ENCODE results near the gene PARD3. TPM values are rescaled to one million over a fixed set of nuclear protein-coding genes. Genes with fewer than 3 reads are reported as not detected.

Gene PARD3
- total and polyA plus RNA-seq, 7 donors = 20.2 to 84.4 (median 53.4) TPM

DNA sequence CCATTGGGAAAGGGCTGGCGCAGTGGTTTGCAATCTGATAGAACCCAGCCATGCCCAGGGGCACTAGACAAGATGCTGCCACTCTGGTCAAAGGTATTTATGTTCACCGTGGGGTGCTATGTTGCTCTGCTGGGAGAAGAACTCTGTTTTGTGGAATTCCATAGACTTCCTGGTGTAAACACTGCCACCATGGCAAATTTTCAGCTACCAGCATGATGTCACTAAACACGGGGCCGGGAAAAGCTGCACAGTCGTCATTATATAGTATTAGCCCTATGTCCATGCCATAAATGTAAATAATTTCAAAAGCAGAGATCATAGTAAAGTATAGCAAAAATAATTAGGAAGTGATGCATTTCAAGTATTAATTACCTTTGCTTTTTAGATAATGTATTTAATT is 500.6 kb downstream of the PARD3 start:
- Histone ChIP-seq H3K27ac (no peak overlapping the region), H3K4me3 (no peak overlapping the region), H3K4me1 (no peaks in the 10 kb centered on the region), H3K36me3 (ENCODE audit: insufficient read depth in 1 of 2, low read depth in 1 of 2) (peaks cover 0 to 16% of the 10 kb centered on the region in 2 donors), H3K9me3 (no peaks in the 10 kb centered on the region), H3K27me3 (ENCODE audit: insufficient read depth in 3 of 3, low read length in 2 of 3) (no peaks in the 10 kb centered on the region)
- ATAC-seq (no peak), DNase-seq (no peak)
- intact Hi-C loops (cut with DNase I) = no loop called here
- WGBS, 3 donors = 94 to 96% (median 95%) methylated on average over 5 of the region's 5 CpGs
- TF ChIP-seq, protein P1, sequence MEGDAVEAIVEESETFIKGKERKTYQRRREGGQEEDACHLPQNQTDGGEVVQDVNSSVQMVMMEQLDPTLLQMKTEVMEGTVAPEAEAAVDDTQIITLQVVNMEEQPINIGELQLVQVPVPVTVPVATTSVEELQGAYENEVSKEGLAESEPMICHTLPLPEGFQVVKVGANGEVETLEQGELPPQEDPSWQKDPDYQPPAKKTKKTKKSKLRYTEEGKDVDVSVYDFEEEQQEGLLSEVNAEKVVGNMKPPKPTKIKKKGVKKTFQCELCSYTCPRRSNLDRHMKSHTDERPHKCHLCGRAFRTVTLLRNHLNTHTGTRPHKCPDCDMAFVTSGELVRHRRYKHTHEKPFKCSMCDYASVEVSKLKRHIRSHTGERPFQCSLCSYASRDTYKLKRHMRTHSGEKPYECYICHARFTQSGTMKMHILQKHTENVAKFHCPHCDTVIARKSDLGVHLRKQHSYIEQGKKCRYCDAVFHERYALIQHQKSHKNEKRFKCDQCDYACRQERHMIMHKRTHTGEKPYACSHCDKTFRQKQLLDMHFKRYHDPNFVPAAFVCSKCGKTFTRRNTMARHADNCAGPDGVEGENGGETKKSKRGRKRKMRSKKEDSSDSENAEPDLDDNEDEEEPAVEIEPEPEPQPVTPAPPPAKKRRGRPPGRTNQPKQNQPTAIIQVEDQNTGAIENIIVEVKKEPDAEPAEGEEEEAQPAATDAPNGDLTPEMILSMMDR (IDR thresholded peaks at IDR 0.05) = no peak

DNA sequence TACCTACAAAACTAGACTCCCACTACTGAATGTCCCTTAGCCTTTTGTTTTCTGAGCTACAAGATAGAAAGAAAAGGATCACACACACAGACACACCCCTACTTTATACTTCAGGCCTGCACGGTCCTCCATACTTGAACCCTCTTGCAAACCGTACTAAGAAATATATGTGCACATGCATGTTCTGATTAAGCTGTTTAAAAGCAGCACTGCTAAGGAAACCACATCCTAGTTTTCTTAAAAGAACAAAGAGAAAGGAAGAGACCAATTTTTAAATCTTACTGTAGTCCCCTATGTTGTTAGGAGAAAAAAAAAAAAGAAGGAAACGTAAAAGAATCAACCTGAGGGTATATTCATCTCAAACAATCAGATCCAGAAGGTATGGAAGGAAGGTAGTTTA is 501.2 kb downstream of the PARD3 start:
- no peak overlapping the region for H3K27ac ChIP-seq
- intact Hi-C loops (cut with DNase I) = no loop called here

DNA sequence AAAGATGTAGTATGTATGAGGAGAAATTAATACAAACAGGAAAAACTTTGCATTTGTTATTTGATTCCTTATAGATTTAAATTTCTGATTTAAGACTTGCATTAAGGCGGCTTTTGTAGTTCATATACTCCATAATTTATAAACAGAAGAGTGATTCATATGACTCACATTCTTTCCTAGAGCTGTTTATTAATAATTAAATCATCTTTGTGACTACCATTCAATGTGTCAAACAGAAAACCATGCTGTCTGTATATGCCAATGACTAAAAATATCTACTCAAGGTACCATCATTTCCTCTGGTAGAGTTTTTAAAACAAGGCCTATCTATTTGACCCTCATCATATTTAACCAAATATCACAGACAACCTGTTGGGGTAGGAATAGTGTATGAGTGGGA is 501.7 kb downstream of the PARD3 start:
- Histone ChIP-seq H3K9me3 (no peaks in the 10 kb centered on the region), H3K4me3 (no peak overlapping the region), H3K27me3 (ENCODE audit: insufficient read depth in 3 of 3, low read length in 2 of 3) (no peaks in the 10 kb centered on the region), H3K36me3 (ENCODE audit: insufficient read depth in 1 of 2, low read depth in 1 of 2) (peaks cover 0 to 16% of the 10 kb centered on the region in 2 donors), H3K4me1 (no peaks in the 10 kb centered on the region), H3K27ac (no peak overlapping the region)
- ATAC-seq = peak in 3 of 4 donors; percentile 47 to 80 (median 68)
- WGBS, 3 donors = 81 to 91% (median 86%) methylated on average over 1 of the region's 1 CpG
- DNase-seq = no peak
- TF ChIP-seq, protein P1 (IDR thresholded peaks at IDR 0.05) = no peak
- intact Hi-C loops (cut with DNase I) = no loop called here

More for the DNA sequence above, 501.2 kb downstream of the PARD3 start:
- TF ChIP-seq, protein P1 (IDR thresholded peaks at IDR 0.05) = no peak
- Histone ChIP-seq H3K9me3 (no peaks in the 10 kb centered on the region), H3K4me3 (no peak overlapping the region), H3K4me1 (no peaks in the 10 kb centered on the region), H3K27me3 (ENCODE audit: insufficient read depth in 3 of 3, low read length in 2 of 3) (no peaks in the 10 kb centered on the region), H3K36me3 (ENCODE audit: insufficient read depth in 1 of 2, low read depth in 1 of 2) (peaks cover 0 to 16% of the 10 kb centered on the region in 2 donors)
- ATAC-seq (no peak), DNase-seq (no peak)
- WGBS, 3 donors = 74 to 86% (median 77%) methylated on average over 3 of the region's 3 CpGs

DNA sequence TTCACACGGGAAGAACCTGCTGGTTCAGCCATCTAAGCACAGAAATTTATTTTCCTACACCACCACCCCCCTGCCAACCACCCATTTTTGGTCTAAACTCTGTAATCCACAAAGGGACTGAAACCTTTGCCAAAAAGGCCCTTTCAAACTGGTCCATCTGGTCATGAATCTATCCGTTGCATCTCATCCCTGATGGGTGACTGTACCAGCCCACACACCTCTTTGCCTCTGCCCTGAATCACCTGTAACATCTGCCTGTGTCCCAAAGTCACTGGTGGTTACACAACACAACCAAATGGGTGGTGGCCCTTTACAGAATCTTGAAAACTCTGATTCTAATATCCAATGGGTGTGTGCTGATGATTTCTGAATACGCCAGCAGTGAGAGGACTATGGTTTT is 503.4 kb downstream of the PARD3 start:
- Histone ChIP-seq H3K9me3 (no peaks in the 10 kb centered on the region), H3K27me3 (ENCODE audit: insufficient read depth in 3 of 3, low read length in 2 of 3) (no peaks in the 10 kb centered on the region), H3K4me3 (no peak overlapping the region), H3K36me3 (ENCODE audit: insufficient read depth in 1 of 2, low read depth in 1 of 2) (peaks cover 0 to 7% of the 10 kb centered on the region in 2 donors), H3K27ac (no peak overlapping the region), H3K4me1 (no peaks in the 10 kb centered on the region)
- intact Hi-C loops (cut with DNase I) = no loop called here
- TF ChIP-seq, protein P1 (IDR thresholded peaks at IDR 0.05) = no peak
- ATAC-seq = no peak
- no peak for DNase-seq
- 94 to 97% (median 96%) methylated on average over 3 of the region's 3 CpGs for WGBS, 3 donors

DNA sequence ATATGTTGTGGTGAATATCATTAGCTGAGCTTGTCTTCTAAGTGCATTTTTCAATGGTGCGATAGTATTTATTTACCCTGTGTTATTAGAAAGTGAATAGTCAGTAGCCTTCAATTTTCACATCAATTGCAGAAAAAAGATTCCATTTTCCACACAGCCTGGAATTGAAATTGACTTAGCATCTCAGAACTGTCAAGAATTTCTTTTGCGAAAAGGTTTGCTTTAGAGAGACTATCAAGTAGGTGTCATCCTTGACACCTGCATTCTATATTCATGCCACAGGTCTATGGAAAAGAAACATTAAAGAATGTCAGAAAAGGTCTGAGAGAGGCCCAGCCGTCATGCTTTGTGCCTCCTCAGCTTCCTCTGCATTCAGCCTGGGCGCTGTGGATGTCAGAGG is 504.9 kb downstream of the PARD3 start:
- H3K9me3 ChIP-seq = no peaks in the 10 kb centered on the region
- TF ChIP-seq, protein P1 (IDR thresholded peaks at IDR 0.05) = no peak
- no peak overlapping the region for H3K4me3 ChIP-seq
- H3K36me3 ChIP-seq (ENCODE audit: insufficient read depth in 1 of 2, low read depth in 1 of 2) = no peaks in the 10 kb centered on the region
- intact Hi-C loops (cut with DNase I) = no loop called here
- DNase-seq (no peak), ATAC-seq (no peak)
- H3K27me3 ChIP-seq (ENCODE audit: insufficient read depth in 3 of 3, low read length in 2 of 3) = no peaks in the 10 kb centered on the region
- no peak overlapping the region for H3K27ac ChIP-seq
- 95 to 98% (median 96%) methylated on average over 4 of the region's 4 CpGs for WGBS, 3 donors
- no peaks in the 10 kb centered on the region for H3K4me1 ChIP-seq
